ENCODE results near the gene NEUROG2.

GRCh38 chr4:112519689-112520597 lies 4.0 kb upstream of the NEUROG2 start:
- TF ChIP-seq POLR2AphosphoS5 (IDR thresholded peaks at IDR 0.05) (peak; percentile 24), CTCF (IDR thresholded peaks at IDR 0.05; ENCODE audit: poor library complexity, severe bottlenecking) (peak; percentile 9), EZH2 (IDR thresholded peaks at IDR 0.05; ENCODE audit: borderline replicate concordance, insufficient read depth, low read length, poor library complexity, severe bottlenecking) (no peak)

Data from neural cell (in vitro differentiated cells).